LNCAP (cell line): Measurements from ENCODE around the gene ZNF304.

Experiments
- CTCF ChIP-seq: fragments of 450-650 bp; IDR thresholded peaks from 2 replicates; pipeline ENCODE4 v1.5.1; 2017; ENCODE audit warnings: mild to moderate bottlenecking

The ZNF304 gene

DNA sequence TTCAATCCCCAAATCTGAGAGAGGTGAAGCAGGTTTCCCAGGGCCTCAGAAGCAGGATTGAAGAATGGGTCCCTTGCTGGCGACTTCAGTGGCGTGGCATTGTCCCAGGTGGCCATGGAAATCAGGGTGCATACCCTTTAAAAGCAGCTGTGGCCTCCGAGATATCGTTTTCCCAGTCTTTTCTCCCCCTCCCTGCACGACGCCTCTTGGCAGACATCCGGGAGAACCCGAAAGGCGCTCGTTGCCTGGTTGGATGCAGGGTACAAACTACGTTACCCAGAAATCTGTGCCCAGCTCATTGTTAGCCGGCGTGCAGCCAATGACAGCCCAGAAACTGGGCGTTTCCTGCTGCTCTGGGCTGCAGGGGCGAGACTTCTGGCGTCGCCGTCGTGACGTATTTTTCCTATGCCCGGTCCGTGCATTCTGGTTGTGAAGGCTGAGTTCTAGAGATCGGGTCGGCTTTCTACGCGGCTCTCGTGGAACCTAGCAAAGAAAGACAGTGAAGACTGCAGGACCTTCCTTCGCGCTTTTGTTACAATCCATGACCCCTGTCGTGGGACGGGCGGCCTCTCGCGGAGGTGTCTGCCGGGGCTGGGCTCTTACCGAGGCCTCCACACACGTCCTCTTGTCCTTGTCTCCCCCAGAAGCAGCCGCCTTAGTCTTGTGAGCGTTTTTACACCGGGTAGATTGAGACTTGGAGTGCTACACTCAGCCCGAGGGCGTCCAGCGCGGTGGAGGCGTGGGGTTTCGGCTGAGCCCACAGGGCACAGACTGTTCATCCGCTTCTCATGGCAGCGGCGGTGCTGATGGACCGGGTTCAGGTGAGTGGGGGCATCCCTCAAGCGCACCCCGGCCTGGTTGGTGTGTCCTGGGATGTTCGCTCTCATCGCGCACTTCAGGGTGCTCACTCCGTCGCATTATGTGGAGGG, at the start of gene ZNF304:
Gene ZNF304 (plus strand): TSS at position 395 of the 929 bp plus-strand sequence. CDS start 394 bp downstream, at position 789.
- TF ChIP-seq CTCF = no peak

GRCh38 chr19:57302020-57302465, 49.0 kb upstream of the ZNF304 start:
- TF ChIP-seq CTCF = no peak

DNA sequence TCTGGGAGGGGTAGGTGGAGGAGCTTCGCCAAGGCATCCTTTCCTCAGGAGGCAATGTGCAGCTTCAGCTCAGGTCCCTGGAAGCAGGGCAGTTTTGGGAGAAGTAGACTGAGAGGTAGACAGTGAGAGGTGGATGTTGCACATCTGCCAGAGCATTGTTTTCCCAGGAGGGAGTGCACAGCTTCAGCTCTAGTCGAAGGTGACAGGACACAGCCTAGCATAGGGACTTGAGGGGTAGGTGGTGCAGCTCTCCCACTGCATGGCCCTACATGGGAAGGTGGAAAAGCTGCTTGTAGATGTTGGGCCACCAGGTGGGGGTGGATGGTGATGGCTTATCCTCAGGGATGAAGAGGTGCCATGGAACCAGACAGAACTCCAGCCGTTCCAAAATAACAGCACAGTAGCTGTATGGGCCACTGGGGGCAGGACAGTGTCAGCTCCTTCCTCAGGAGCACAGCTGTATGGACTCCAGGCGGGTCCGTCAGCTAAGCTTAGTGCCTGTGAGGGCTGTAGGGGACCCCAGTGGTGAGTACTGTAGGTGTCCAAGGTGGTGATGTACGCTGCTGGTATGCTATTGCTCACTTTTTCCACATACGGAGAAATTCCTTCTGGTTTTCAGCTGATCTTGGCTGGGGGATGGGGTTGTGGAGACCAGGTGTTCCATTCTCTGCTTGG, 48.2 kb upstream of the ZNF304 start:
- TF ChIP-seq CTCF = no peak

DNA sequence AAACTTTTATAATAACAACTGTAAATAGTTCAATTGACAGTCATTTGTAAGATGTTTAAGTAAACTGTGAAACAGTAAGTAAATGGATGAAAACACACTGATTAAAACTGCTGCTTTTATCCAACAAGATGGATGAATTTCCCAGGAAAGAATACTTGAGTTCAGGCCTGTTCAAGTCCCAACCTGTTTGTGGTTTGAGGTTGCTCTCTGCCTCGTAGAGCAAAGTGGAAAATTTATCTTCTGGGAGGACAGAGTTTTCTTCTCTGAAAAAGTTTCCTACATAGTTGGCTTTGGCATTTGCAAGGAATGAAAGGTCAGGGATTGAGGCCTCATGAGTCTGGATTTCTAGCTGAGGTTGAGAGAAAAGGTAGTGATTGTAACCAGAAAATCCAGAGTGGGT, 46.0 kb upstream of the ZNF304 start:
- TF ChIP-seq CTCF = no peak

DNA sequence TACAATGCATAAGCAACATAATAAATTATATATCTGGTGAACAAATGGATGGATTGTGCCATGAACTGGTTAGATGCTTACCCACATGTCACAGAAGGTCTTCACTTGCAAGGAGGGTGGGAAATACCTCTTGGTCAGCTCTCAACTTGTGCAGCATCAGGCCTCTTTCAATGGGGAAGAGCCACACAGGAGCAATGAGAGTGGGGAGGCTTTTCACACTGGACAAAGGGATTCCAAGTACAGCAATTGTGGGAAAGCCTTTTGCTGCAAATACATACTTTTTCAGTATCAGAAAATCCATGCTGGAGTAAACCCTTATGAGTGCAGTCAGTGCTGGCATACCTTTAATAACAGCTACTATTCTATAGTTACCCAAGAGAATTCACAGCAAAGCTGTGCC, 42.6 kb upstream of the ZNF304 start:
- TF ChIP-seq CTCF = no peak

DNA sequence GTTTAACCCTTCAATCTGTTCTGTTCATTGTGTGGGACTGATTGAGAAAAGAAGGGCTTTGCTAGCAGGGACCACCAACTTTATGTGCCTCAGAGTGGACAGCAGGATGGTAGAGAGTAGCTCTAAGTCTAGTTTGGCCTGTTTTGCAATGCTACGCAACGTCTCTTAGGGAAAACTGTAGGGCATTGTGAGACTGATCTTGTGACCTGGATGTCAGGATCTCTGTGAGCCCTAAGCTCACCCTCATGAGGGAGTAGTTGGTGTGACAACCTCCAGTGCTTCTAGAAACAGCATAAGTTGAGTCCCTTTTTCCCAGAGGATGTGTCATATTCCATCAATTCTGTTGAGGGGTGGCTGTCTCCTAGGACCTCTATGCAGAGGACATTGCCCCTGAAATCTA, 40.3 kb upstream of the ZNF304 start:
- no peak for TF ChIP-seq CTCF

DNA sequence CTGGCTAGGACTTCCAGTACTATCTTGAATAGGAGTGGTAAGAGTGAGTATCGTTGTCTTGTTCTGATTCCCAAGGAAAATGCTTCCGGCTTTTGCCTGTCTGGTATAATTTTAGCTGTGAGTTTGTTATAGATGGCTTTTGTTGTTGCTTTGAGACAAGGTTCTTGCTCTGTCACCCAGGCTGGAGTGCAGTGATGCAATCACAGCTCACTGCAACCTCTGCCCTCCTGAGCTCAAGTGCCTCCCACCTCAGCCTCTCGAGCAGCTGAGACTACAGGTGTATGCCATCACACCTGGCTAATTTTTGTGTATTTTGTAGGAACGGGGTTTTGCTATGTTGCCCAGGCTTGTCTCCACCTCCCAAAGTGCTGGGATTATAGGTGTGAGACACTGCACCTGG, 36.9 kb upstream of the ZNF304 start:
- TF ChIP-seq CTCF = no peak
